Measurements from ENCODE around the gene STK32C.

- TF ChIP-seq REST (IDR thresholded peaks at IDR 0.05; ENCODE audit: insufficient read depth in 1 of 2, low read depth in 2 of 2, low read length in 2 of 2): no peak
- no peak for TF ChIP-seq POLR2AphosphoS5 (IDR thresholded peaks at IDR 0.05; ENCODE audit: low read depth, low read length)
- TF ChIP-seq TAF1 (IDR thresholded peaks at IDR 0.05; ENCODE audit: borderline replicate concordance, insufficient read depth, low read length): no peak
Measured at GRCh38 chr10:132345345-132345744, 37.6 kb upstream of the STK32C start.

Data from PFSK-1 (cell line).